CD4-positive, alpha-beta T cell treated with Interleukin-17A for 1 hour (primary cell): ENCODE data around the gene SPEM1.
A peak's percentile ranks its signal among the peaks of the same experiment; 100 is the strongest.

Experiments used
- DNase-seq: peaks from one replicate; pipeline ENCODE4 v3.0.0-alpha.2; 2020

SPEM1 gene, protein sequence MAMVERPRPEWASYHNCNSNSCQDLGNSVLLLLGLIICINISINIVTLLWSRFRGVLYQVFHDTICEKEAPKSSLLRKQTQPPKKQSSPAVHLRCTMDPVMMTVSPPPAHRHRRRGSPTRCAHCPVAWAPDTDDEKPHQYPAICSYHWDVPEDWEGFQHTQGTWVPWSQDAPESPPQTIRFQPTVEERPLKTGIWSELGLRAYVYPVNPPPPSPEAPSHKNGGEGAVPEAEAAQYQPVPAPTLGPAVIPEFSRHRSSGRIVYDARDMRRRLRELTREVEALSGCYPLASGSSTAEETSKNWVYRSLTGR

DNA sequence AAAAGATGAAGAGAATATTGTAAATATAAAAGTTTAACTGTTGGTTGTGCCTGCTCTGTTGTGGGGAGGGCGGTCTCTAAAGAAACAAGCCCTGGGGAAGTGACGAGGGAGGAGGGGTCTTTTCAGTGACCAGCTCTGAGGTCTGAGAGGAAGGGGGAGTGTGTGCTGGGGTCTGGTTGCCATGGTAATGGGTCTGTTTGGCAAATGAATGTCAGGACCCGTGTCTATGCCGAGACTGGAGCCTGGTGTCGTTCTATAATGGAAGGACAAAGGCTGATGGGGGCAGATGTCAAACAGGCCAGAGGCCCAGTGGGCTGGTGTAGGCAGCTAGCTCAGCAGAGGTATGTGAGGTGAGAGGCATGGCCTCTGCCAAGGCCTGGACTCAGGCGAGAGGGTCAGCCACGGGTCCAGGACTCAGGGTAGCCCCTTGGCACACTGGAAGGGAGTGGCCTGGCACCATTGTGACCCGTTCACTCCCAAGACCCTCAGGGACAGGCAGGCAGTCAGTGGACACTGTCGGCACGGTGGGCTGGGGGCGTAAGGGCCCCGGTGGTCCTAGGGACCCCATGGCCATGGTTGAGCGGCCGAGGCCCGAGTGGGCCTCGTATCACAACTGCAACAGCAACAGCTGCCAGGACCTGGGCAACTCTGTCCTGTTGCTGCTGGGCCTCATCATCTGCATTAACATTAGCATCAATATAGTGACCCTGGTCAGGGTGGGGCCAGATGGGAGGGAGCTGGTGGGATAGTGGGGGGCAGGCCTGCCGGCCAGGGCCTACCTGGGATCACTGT lies at the start of gene SPEM1:
Gene SPEM1, plus strand, starts transcription at position 506 of the 792 bp plus-strand sequence. Its CDS starts 61 bp downstream, at position 567.
- DNase-seq, result no peak

DNA sequence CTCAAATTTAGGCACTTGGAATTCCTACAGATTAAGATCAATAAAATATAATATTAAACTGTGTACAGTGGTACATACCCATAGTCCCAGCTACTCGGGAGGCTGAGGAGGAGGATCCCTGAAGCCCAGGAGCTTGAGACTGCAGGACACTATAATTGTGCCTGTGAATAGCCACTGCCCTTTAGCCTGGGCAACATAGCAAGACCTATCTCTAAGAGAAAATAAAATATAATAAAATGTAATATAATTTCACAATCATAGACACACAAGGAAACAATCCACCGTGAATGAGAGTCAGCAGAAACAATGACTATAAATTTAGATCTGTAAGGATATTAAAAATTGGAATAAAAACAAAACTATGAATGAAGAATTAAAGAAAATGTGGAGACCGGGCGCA lies 49.3 kb upstream of the SPEM1 start:
- no peak for DNase-seq

DNA sequence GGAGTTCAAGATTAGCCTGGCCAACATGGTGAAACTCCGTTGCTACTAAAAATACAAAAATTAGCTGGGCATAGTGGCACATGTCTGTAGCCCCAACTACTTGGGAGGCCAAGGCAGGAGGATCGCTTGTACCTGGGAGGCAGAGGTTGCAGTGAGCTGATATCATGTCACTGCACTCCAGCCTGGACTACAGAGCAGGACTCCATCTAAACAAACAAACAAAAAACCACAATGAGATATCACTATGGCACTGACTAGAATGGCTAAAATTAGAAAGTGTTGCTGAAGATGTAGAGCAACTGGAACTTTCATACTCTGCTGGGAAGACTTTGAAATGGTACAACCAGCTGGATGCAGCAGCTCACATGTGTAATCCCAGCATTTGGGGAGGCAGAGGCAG lies 45.8 kb upstream of the SPEM1 start:
- DNase-seq, result no peak

DNA sequence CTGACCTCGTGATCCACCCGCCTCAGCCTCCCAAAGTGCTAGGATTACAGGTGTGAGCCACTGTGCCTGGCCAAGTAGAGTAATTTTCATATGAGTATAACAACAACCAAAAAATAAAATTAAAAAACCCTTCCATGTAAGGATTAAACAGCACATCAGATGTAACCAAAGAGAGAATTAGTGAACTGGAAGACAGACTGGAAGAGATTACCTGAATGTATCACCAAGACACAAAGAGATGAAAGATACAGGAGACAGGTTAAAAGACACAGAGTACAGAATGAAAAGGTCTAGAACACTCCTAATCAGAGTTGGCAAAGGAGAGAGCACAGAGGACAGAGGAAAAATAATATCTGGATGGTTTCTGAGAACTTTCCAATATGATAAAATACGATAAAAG lies 41.0 kb upstream of the SPEM1 start:
- no peak for DNase-seq

DNA sequence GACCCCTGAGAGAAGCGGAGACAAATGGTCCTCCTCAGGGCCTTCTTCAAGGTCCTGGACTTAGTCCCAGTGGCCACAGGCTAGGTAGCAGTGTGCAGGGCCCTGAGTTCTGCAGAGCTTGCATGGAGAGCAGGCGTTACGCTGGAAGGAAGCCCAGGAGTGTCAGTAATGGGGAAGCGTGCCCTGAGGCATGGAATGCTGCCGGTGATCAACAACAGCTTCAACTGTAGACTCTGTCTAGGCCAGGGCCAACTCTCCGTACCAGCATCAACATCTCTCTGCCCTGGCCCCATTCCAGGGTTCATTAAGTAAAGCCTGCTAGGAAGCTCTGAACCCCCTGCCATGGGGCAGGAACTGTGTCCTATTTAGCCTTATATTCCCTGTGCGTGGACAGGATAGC lies 39.8 kb upstream of the SPEM1 start:
- no peak for DNase-seq

DNA sequence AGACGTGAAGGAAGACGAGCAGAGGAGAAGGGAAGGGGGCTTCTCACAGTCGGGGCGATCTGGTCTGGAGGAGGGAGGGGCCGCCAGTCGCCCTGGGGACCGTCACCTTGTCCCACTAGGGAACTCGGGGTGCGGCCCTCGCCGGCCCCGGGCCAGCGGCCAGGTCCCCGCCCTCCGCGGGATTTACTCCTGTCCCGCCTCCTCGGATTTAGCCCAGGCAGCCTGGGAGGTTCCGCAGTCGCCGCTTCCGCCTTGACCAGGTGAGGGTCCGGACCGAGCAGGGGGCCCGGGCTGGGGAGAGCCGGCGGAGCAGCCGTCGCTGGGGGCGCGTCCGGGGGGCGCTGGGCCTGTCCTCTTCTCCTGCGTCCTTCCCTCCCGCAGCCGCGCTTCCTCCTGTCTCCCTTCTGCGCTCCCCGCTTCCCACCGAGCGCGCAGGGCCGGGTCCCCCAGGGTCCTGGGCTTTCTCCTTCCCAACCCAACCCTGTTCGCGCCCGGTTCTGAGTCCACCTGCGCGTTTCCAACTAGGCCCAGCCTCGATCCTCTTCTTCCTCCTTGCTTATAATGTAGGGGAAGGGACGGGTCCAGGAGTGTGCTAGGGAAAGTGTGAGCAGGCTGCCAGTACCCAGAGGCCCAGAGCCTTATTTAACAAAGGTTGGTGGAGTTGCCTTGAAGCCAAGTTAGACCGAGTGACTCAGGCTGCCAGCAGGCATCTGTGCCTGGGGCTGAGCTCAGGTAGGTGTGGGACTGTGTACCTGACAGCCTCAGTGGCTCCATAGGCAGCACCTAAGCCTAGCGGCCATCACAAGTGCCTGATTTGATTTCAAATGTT lies 39.1 kb upstream of the SPEM1 start, which contains the start of gene TNK1:
Gene TNK1, plus strand, starts transcription at position 235 of the 829 bp plus-strand sequence. CDS start 1,838 bp downstream, outside the sequence.
- no peak for DNase-seq

DNA sequence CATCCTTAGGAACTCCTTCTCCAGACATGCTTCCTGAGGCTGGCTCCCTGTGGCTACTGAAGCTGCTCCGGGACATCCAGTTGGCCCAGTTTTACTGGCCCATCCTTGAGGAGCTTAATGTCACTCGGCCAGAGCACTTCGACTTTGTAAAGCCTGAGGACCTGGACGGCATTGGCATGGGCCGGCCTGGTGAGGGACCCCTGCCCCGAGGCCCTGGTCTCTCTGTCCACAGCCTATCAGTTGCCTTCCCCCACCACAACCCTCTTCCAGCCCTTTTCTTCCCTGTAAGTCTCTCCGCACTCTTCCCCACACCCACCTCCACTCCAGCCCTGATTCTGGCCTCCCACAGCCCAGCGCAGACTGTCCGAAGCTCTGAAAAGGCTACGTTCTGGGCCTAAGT lies 37.2 kb upstream of the SPEM1 start:
- DNase-seq, result no peak

DNA sequence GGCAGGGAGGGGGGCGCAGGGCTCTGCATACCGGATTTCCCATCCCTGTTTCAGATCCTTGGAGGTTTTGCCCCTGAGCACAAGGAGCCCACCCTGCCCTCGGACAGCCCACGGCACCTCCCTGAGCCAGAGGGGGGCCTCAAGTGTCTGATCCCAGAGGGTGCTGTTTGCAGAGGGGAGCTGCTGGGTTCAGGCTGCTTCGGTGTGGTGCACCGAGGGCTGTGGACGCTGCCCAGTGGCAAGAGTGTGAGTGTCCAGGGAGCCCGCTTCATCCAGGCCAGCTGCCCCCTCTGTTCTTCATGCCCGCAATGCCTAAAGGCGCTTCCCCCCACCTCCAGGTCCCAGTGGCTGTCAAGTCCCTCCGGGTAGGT lies 36.8 kb upstream of the SPEM1 start:
- no peak for DNase-seq

DNA sequence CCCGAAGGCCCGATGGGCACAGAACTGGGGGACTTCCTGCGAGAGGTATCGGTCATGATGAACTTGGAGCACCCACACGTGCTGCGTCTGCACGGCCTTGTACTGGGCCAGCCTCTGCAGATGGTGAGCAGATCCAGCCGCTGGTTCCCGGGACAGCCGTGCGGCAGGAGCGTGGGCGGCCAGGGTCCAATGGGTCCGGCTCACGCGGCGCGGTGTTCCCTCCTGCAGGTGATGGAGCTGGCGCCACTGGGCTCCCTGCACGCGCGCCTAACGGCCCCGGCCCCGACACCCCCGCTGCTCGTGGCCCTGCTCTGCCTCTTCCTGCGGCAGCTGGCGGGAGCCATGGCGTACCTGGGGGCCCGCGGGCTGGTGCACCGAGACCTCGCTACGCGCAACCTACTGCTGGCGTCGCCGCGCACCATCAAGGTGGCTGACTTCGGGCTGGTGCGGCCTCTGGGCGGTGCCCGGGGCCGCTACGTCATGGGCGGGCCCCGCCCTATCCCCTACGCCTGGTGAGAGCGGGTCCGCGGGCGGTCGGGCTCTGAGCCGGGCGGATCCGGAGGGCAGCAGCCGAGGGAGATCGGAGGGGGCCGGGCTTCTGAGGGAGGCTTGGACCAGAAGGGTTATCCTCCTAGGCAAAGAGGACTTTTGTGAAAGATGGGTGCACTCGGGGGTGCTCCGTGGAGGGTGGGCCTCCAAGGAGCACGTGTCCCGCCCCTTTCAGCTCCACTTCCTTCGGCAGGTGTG lies 36.2 kb upstream of the SPEM1 start:
- peak; percentile 84 for DNase-seq

DNA sequence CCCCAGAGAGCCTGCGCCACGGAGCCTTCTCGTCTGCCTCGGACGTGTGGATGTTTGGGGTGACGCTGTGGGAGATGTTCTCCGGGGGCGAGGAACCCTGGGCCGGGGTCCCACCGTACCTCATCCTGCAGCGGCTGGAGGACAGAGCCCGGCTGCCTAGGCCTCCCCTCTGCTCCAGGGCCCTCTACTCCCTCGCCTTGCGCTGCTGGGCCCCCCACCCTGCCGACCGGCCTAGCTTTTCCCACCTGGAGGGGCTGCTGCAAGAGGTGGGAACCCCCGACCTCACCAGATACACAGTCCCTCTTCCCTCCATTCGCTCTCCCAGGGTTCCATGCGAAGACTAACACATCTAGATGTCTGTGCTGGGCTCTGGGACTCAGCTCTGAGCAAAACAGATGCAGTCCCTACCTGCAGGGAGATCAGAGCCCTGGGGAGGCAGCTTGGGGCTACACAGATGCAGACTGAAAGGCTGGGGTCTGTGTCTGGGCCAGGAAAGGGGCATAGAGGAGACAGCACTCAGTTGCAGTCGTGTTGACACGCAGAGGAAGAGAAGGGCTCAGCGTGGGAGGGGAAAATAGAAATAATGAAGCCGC lies 35.5 kb upstream of the SPEM1 start:
- DNase-seq, result no peak

DNA sequence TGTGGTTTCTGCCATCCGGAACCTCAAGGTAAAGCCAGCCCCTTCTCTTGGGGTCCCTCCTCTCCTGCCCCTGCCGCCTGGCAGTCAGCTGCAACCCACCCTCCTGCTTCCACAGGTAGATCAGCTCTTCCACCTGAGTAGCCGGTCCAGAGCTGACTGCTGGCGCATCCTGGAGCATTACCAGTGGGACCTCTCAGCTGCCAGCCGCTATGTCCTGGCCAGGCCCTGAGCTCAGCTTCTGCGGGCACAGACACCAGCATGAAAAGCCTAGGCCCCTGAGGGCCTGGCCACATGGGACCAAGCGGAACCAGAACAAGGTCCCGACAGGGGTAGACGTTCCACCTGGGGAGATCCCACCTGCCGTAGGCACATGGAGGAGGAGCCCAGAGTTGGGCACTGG lies 31.3 kb upstream of the SPEM1 start:
- no peak for DNase-seq

DNA sequence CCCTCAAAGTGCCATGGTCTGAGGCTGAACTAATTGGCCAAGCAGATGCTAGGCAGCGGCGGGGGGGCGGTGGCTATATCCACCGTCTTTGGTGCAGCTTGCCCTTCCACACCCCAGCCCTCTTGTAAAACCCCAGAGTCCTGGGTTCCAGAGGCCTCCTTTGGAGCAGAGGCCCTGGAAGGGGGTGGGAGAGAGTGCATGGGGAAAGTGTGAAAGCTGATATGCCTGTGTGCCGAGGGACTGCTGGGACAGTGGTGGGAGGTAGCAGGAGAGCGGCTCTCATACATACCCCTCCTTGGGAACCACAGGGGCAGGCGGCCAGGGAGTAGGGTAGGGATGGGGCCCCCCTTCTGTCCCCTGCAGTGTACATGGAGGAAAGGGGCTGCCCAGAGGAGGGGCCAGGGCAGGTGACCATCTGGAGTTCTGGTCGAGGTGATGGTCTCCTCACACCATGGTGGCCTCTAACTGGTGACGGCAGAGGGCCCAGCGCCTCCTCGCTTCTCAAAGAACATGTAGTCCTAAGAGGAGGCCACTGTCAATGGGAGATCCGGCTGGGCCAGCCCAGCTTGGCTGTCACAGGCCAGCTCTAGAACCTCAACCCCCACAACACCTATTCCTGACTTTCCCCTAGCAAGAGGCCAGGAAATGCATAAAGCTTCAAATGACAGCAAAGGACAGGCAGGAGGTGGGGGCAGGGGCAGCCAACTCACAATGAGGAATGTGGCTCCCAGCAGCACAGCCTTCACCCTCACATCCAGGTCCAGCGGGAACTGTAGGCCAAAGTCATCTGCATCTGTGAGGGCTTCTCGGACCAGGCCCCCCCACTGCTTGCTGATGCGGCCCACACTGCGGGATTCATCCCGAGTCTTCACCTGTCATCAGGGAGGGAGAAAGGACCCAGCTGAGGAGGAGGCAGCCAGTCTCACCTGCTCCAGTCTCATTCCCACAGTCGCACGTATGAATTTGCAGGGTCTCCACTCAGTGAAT lies 29.9 kb upstream of the SPEM1 start:
- no peak for DNase-seq

DNA sequence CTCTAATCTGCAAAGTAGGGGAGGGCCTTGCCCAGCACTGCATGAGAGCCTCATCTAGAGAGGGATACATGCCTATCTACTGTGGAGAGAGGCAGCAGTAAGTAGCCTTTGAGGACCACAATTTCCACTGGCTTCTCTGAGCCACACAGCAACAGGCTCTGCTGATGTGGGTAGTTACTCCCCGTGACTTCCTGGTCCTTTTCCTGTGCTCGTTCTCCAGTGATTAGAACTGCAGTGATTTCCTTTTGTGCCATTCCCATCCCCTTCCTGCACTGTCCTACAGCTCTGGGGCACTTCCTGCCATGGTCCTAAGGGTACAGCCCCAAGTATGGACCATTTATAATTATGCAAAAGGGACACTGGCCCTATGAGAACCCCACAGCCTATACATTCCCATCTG lies 28.8 kb upstream of the SPEM1 start:
- DNase-seq, result no peak

DNA sequence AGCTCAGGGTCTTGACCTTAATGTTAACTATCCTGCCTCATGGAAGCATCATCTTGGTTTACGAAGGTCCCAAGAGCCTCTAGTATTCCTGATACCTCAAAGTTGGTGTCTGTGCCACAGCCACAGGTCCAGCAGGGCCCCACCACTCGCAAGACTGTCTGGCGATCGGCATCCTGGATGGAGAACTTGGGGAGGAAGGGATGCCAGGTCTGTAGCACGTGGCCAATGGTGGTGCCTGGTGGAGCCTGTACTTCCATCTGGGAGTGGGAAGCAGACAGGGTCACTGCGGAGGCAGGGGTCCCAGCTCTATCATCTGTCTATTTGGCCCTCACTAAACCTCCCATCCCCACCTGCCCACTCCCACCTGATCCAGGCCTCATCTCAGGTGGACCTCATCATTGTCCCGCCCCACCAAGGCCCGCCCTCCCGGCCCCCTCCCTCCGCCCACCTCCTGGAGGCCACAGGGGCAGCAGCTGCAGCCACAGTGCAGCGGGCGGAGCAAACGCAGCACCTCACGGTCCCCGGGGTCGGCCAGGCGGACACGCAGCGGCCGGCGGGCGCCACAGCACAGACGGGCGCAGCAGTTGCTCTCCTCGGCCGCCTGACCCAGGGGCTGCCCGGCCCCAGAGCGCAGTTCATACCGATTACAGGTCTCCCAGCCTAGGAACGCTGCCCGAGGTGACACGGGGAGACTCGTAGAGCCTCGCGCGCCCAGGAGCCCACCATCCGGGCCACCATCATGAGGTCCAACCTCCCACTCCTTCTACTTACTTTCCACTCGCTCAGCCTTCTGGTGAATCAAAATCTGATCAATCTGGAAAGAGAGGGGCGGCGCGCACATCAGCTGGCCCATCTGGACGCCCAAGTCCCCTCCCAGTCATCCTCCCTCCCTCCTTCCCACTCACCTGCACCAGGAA lies 27.2 kb upstream of the SPEM1 start:
- DNase-seq, result no peak

DNA sequence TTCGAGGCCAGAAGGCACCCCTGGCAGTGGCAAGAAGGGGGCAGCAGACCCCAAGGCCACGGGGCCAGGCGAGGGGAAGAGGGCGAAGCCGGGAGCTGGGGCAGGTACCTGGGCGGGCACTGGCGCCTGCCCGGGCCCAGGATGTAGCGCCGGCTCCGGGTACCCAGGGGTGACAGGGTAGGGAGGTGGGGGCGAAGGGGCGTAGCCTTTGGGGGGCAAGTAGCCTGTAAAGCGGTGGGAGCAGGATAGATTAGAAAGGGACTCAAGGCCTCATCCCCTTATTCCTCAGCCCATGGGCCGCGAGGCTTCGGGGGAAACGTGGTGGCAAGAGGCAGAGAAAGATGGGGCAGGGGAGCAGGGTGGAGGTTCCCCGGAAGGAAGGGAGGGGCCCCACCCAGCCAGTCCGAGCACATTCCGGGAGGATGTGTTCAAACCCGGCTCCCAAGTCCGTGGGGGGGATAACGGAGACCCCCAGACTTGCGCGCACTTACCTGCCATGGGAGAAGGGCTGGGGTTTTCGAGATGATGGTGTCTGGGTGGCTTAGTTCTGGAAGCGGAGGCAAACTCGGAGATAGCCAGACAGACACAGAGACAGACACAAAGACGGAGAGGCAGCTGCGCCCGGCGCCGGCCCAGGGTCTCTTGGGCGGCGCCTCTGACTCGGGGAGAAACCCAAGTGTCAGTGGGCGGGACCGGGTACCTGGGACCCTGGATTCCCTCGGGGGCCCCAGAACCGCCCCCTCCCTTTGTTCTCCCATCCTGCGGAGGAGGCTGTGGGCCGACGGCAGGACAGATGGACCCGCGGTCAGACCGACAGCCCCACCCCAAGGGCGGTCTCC lies 26.3 kb upstream of the SPEM1 start:
- peak; percentile 83 for DNase-seq

DNA sequence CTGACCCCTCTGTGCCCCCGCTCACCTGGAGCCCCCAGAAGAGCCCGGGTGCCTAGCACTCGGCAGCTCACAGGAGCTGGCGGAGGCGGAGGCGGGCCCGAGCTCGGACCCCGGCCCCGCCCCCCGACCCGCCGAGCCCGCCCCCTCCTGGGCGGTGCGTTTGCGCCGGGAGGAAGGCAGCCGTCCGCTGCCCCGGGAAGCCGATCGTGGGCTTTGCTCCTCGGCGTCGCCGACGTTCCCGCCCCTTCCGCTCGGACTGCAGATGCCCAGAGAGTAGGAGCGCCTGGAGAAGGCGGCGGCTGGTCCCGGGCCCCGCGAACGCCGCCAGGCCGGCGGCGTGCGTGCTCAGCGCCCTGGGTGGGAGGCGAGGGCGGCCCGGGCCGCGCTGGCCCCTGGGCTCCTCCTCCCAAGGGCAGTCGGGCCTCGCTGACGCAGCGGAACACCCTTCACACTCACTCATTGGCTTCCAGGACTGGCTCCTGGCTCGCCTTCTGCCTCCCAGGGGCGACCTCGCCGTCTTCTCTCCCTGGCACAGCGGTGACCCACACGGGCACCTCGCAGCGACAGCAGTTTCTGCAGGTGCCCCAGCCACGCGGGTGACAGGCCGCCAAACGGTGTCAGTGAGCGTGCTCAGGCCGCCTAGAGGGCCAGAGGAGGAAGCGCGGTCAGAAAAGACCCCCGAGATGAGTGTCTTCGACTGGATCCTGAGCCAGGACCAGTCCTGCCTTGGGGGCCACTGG lies 25.5 kb upstream of the SPEM1 start, which contains the start of gene PLSCR3:
Gene PLSCR3, minus strand, starts transcription at position 74 of the 740 bp plus-strand sequence. CDS start 415 bp downstream, outside the sequence.
- peak; percentile 83 for DNase-seq

DNA sequence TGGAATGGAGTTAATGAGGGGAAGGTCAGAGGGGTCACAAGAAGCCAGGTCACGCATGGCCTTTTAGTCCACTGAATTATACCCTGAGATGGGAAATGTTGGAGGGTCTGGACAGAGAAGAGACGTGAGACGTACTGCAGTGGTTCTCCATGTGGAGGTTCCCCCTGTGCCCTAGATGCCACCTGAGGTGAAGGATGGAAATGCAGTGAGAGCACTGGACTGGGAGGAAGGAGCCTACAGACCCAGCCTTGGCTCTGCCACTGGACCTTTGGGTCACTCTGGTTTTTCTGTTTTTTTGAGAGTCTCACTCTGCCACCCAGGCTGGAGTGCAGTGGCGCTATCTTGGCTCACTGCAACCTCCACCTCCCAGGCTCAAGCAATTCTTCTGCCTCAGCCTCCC lies 24.0 kb upstream of the SPEM1 start:
- DNase-seq, result no peak

DNA sequence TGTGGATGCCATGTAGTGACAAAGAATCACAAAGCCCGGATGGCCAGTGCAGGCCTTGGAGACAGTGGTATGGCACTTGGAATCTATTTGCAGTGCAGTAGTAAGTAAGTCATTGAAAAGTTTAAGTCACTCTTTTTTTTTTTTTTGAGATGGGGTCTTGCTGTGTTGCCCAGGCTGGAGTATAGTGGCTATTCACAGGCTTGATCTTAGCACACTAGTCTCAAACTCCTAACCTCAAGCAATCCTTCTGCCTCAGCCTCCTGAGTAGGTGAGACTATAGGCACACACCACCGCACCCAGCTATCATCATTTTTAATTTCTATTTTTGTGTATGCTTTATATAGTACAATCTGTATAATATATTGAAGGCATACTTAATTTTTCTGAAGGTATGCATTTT lies 21.5 kb upstream of the SPEM1 start:
- DNase-seq, result no peak
